ENCODE results near the gene RASD2. TPM values are rescaled to one million over a fixed set of nuclear protein-coding genes. Genes with fewer than 3 reads are reported as not detected.

The RASD2 gene
- total and polyA plus RNA-seq, 8 donors = 0.13 to 1.3 (median 0.17) TPM

GRCh38 chr22:35543702-35544101 is 3.1 kb downstream of the RASD2 start:
- Histone ChIP-seq H3K4me1 (peaks cover 4 to 21% of the 10 kb centered on the region in 2 donors), H3K4me3 (no peak overlapping the region), H3K27ac (no peak overlapping the region), H3K9me3 (no peaks in the 10 kb centered on the region), H3K27me3 (peaks cover 17 to 75% of the 10 kb centered on the region in 2 donors), H3K36me3 (no peaks in the 10 kb centered on the region)
- no peak for DNase-seq
- no peak for ATAC-seq
- intact Hi-C loops (cut with DNase I) = no loop called here
- no peak for TF ChIP-seq CTCF (IDR thresholded peaks at IDR 0.05)

GRCh38 chr22:35544189-35544588 is 3.6 kb downstream of the RASD2 start:
- Histone ChIP-seq H3K27ac (no peak overlapping the region), H3K4me1 (peaks cover 4 to 21% of the 10 kb centered on the region in 2 donors), H3K4me3 (no peak overlapping the region), H3K36me3 (no peaks in the 10 kb centered on the region), H3K9me3 (no peaks in the 10 kb centered on the region), H3K27me3 (peaks cover 17 to 75% of the 10 kb centered on the region in 2 donors)
- intact Hi-C loops (cut with DNase I) = no loop called here
- no peak for TF ChIP-seq CTCF (IDR thresholded peaks at IDR 0.05)
- no peak for DNase-seq
- no peak for ATAC-seq

- Histone ChIP-seq H3K27ac (no peak overlapping the region), H3K36me3 (no peaks in the 10 kb centered on the region), H3K4me3 (no peak overlapping the region), H3K4me1 (peaks cover 2 to 17% of the 10 kb centered on the region in 2 donors), H3K27me3 (peaks cover 17 to 73% of the 10 kb centered on the region in 2 donors), H3K9me3 (no peaks in the 10 kb centered on the region)
- no peak for DNase-seq
- no peak for TF ChIP-seq CTCF (IDR thresholded peaks at IDR 0.05)
- intact Hi-C loops (cut with DNase I) = no loop called here
- no peak for ATAC-seq
Measured at GRCh38 chr22:35544827-35545226, 4.2 kb downstream of the RASD2 start.

- Histone ChIP-seq H3K4me3 (no peak overlapping the region), H3K4me1 (no peaks in the 10 kb centered on the region), H3K27ac (no peak overlapping the region), H3K9me3 (no peaks in the 10 kb centered on the region), H3K36me3 (no peaks in the 10 kb centered on the region), H3K27me3 (peaks cover 3 to 61% of the 10 kb centered on the region in 2 donors)
- no peak for TF ChIP-seq CTCF (IDR thresholded peaks at IDR 0.05)
- ATAC-seq (no peak), DNase-seq (peak in 1 of 4 donors; percentile 73)
- intact Hi-C loops (cut with DNase I) = no loop called here
Measured at GRCh38 chr22:35546886-35547285, 6.3 kb downstream of the RASD2 start.

GRCh38 chr22:35547987-35548721 is 7.5 kb downstream of the RASD2 start:
- no peak for TF ChIP-seq CTCF (IDR thresholded peaks at IDR 0.05)
- Histone ChIP-seq H3K4me1 (no peaks in the 10 kb centered on the region), H3K36me3 (no peaks in the 10 kb centered on the region), H3K4me3 (no peak overlapping the region), H3K27ac (no peak overlapping the region), H3K9me3 (no peaks in the 10 kb centered on the region), H3K27me3 (peaks cover 0 to 56% of the 10 kb centered on the region in 2 donors)
- no peak for ATAC-seq
- DNase-seq = peak in 1 of 4 donors; percentile 43
- intact Hi-C loops (cut with DNase I) = no loop called here

Measured in left lung (tissue), 10 donors.